DND-41 (cell line): ENCODE data around the gene FAM90A26.

Experiments used
- EZH2 ChIP-seq: IDR thresholded peaks from 3 replicates; pipeline ENCODE4 v1.6.1; 2012; ENCODE audit warnings: borderline replicate concordance, low read depth, mild to moderate bottlenecking, moderate library complexity, low read length, inconsistent platforms; ENCODE audit not compliant: severe bottlenecking
- TF ChIP-seq, protein P1 (sequence below): IDR thresholded peaks from 2 replicates; pipeline ENCODE4 v1.5.1; 2012; ENCODE audit warnings: borderline replicate concordance, low read length, moderate library complexity, mild to moderate bottlenecking; ENCODE audit not compliant: poor library complexity, severe bottlenecking; ENCODE audit errors: extremely low read depth

- TF ChIP-seq, protein P1, sequence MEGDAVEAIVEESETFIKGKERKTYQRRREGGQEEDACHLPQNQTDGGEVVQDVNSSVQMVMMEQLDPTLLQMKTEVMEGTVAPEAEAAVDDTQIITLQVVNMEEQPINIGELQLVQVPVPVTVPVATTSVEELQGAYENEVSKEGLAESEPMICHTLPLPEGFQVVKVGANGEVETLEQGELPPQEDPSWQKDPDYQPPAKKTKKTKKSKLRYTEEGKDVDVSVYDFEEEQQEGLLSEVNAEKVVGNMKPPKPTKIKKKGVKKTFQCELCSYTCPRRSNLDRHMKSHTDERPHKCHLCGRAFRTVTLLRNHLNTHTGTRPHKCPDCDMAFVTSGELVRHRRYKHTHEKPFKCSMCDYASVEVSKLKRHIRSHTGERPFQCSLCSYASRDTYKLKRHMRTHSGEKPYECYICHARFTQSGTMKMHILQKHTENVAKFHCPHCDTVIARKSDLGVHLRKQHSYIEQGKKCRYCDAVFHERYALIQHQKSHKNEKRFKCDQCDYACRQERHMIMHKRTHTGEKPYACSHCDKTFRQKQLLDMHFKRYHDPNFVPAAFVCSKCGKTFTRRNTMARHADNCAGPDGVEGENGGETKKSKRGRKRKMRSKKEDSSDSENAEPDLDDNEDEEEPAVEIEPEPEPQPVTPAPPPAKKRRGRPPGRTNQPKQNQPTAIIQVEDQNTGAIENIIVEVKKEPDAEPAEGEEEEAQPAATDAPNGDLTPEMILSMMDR, result no peak
- TF ChIP-seq EZH2, result no peak
Measured at GRCh38 chr4:9146967-9147366, 23.2 kb upstream of the FAM90A26 start.
